ENCODE results near the gene SNRNP25. TPM values are rescaled to one million over a fixed set of nuclear protein-coding genes. Genes with fewer than 3 reads are reported as not detected.

The SNRNP25 gene
- total and polyA plus RNA-seq, 4 donors: 15.1 to 22.2 (median 17.7) TPM

- TF ChIP-seq ZBTB33 (IDR thresholded peaks at IDR 0.05) (no peak), YY1 (IDR thresholded peaks at IDR 0.05) (no peak), REST (IDR thresholded peaks at IDR 0.05) (no peak), RXRA (IDR thresholded peaks at IDR 0.05) (no peak), HNF4G (IDR thresholded peaks at IDR 0.05) (no peak), HNF4A (conservative IDR thresholded peaks at IDR 0.05) (no peak), NR2F2 (IDR thresholded peaks at IDR 0.05) (no peak), SP1 (IDR thresholded peaks at IDR 0.05) (no peak), ATF3 (IDR thresholded peaks at IDR 0.05) (no peak), FOXA1 (IDR thresholded peaks at IDR 0.05) (no peak), GABPA (IDR thresholded peaks at IDR 0.05 in 1 of 2, conservative IDR thresholded peaks at IDR 0.05 in 1 of 2) (no peak), RAD21 (IDR thresholded peaks at IDR 0.05) (no peak), MAX (IDR thresholded peaks at IDR 0.05) (no peak), CTCF (IDR thresholded peaks at IDR 0.05; ENCODE audit: low read depth, low read length, missing input control) (no peak)
- H3K4me3 ChIP-seq (ENCODE audit: low read depth in 1 of 3, low read length in 3 of 3): no peak overlapping the region
- no peak for DNase-seq (ENCODE audit: low spot score)
- H3K27me3 ChIP-seq (ENCODE audit: control insufficient read depth in 4 of 4, insufficient read depth in 4 of 4, low read length in 3 of 4): no peaks in the 10 kb centered on the region
- H3K36me3 ChIP-seq (ENCODE audit: control insufficient read depth in 4 of 4, insufficient read depth in 3 of 4, low read depth in 1 of 4, low read length in 3 of 4): no peaks in the 10 kb centered on the region
- no peak overlapping the region for H3K27ac ChIP-seq (ENCODE audit: low read depth in 1 of 2, low read length in 2 of 2)
- no peak overlapping the region for H3K9ac ChIP-seq (ENCODE audit: low read depth in 1 of 2, low read length in 2 of 2)
- 70% methylated on average over 10 of the region's 10 CpGs for WGBS
- H3K9me3 ChIP-seq (ENCODE audit: control insufficient read depth in 4 of 4, low read length in 3 of 4): no peaks in the 10 kb centered on the region
- H3K4me1 ChIP-seq (ENCODE audit: control insufficient read depth in 4 of 4, insufficient read depth in 4 of 4, low read length in 3 of 4): peaks cover 2 to 29% (median 15%) of the 10 kb centered on the region in 4 donors
Observed at GRCh38 chr16:67183-67791, 13.7 kb downstream of the SNRNP25 start.

All from liver (tissue), 9 donors.